ENCODE measurements around the gene SPRR3. TPM values are rescaled to one million over a fixed set of nuclear protein-coding genes. Genes with fewer than 3 reads are reported as not detected.

The SPRR3 gene
- total RNA-seq, 1 experiment from 2014 or later: not detected

DNA sequence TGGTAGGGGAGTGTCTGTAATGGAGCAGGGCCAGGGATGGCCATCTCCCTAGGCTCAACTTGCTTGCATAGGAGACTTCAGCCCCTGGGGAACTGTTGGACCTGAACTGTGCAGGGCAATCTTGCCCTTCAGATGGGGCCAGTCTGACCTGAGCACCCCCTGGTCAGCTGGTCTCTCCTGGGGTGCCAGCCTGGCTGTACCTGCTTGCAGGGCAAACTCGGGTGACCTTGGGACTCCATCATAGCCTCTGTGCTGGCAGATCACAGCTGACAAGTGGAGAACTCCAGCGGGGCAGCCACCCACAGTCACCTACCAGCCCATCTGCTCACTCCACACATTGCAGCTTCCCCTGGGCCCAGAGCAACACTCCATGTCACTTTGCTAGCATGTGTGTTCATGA is 47.7 kb downstream of the SPRR3 start:
- no peak overlapping the region for H3K9ac ChIP-seq (ENCODE audit: low read length)
- ChIA-PET POLR2A (no interaction called here), RAD21 (ENCODE audit: low non-redundant PET in 1 of 2, low total read pairs in 2 of 2, uncharacterized antibody in 2 of 2, unreplicated experiment in 2 of 2) (no interaction called here), CTCF (no interaction called here)
- ATAC-seq (no peak), DNase-seq (ENCODE audit: low read depth, low spot score) (no peak)
- no peaks in the 10 kb centered on the region for H3K4me1 ChIP-seq (ENCODE audit: control insufficient read depth in 1 of 2, insufficient read depth in 2 of 2, low read length in 2 of 2)
- H3K36me3 ChIP-seq (ENCODE audit: control insufficient read depth in 1 of 2, insufficient read depth in 2 of 2, low read length in 2 of 2): no peaks in the 10 kb centered on the region
- BruUV-seq (replicated peaks): no TSS peak
- H3K79me2 ChIP-seq (ENCODE audit: insufficient read depth, low read length): no peaks in the 10 kb centered on the region
- no peak overlapping the region for H3K4me2 ChIP-seq (ENCODE audit: low read length)
- no peak overlapping the region for H2AFZ ChIP-seq (ENCODE audit: low read depth, low read length, poor library complexity, severe bottlenecking)
- no peaks in the 10 kb centered on the region for H4K20me1 ChIP-seq (ENCODE audit: insufficient read depth)
- intact Hi-C loops (cut with micrococcal nuclease): no loop called here
- no peak overlapping the region for H3K27ac ChIP-seq (ENCODE audit: low read depth, low read length)
- TF ChIP-seq POLR2AphosphoS5 (IDR thresholded peaks at IDR 0.05; ENCODE audit: low read depth, low read length): no peak
- TF ChIP-seq EZH2 (IDR thresholded peaks at IDR 0.05): no peak
- TF ChIP-seq POLR2A (IDR thresholded peaks at IDR 0.05; ENCODE audit: borderline replicate concordance, extremely low read depth, insufficient read depth, insufficient read length): no peak
- TF ChIP-seq TCF7L2 (IDR thresholded peaks at IDR 0.05; ENCODE audit: borderline replicate concordance, extremely low read depth, insufficient read depth, insufficient read length): no peak
- TF ChIP-seq SRF (IDR thresholded peaks at IDR 0.05; ENCODE audit: low read depth): no peak
- H3K27me3 ChIP-seq (ENCODE audit: insufficient read depth, low read length): peaks cover 34% of the 10 kb centered on the region
- H3K9me2 ChIP-seq (ENCODE audit: insufficient read depth): no peaks in the 10 kb centered on the region
- H3K4me3 ChIP-seq (replicated peaks in 1 of 2; ENCODE audit: low read depth in 1 of 2, low read length in 2 of 2): no peak overlapping the region
- no peaks in the 10 kb centered on the region for H3K9me3 ChIP-seq (ENCODE audit: control insufficient read depth in 1 of 2, insufficient read depth in 1 of 2, low read depth in 1 of 2, low read length in 2 of 2)

Other genes with a start within 250 kb of the SPRR3 start
- not detected for gene KPRP, start 243.7 kb upstream of the SPRR3 start, total RNA-seq (2021; ENCODE audit: unreplicated experiment)
- gene LCE1F, start 226.6 kb upstream of the SPRR3 start, total RNA-seq (2021; ENCODE audit: unreplicated experiment): not detected
- gene LCE1E, start 215.5 kb upstream of the SPRR3 start, total RNA-seq (2021; ENCODE audit: unreplicated experiment): not detected
- not detected for gene LCE1D, start 205.0 kb upstream of the SPRR3 start, total RNA-seq (2021; ENCODE audit: unreplicated experiment)
- gene LCE1C, start 195.1 kb upstream of the SPRR3 start, total RNA-seq (2021; ENCODE audit: unreplicated experiment): not detected
- not detected for gene LCE1B, start 189.8 kb upstream of the SPRR3 start, total RNA-seq (2021; ENCODE audit: unreplicated experiment)
- gene LCE1A, start 174.3 kb upstream of the SPRR3 start, total RNA-seq (2021; ENCODE audit: unreplicated experiment): not detected
- gene LCE6A, start 158.9 kb upstream of the SPRR3 start, total RNA-seq (2021; ENCODE audit: unreplicated experiment): not detected
- not detected for gene LCE7A, start 141.8 kb upstream of the SPRR3 start, total RNA-seq (2021; ENCODE audit: unreplicated experiment)
- not detected for gene SMCP, start 123.4 kb upstream of the SPRR3 start, total RNA-seq (2021; ENCODE audit: unreplicated experiment)
- not detected for gene IVL, start 93.2 kb upstream of the SPRR3 start, total RNA-seq (2021; ENCODE audit: unreplicated experiment)
- gene SPRR5, start 54.5 kb upstream of the SPRR3 start, total RNA-seq (2021; ENCODE audit: unreplicated experiment): not detected
- gene SPRR4, start 31.1 kb upstream of the SPRR3 start, total RNA-seq (2021; ENCODE audit: unreplicated experiment): not detected
- not detected for gene SPRR1A, start 17.7 kb upstream of the SPRR3 start, total RNA-seq (2021; ENCODE audit: unreplicated experiment)
- 0.66 TPM for gene SPRR1B, start 29.5 kb downstream of the SPRR3 start, total RNA-seq (2021; ENCODE audit: unreplicated experiment)
- gene SPRR2D, start 39.4 kb downstream of the SPRR3 start, total RNA-seq (2021; ENCODE audit: unreplicated experiment): 6.9 TPM
- gene SPRR2A, start 55.8 kb downstream of the SPRR3 start, total RNA-seq (2021; ENCODE audit: unreplicated experiment): not detected
- gene SPRR2B, start 69.9 kb downstream of the SPRR3 start, total RNA-seq (2021; ENCODE audit: unreplicated experiment): not detected
- gene SPRR2E, start 92.8 kb downstream of the SPRR3 start, total RNA-seq (2021; ENCODE audit: unreplicated experiment): not detected
- gene SPRR2F, start 111.8 kb downstream of the SPRR3 start, total RNA-seq (2021; ENCODE audit: unreplicated experiment): not detected
- gene SPRR2G, start 149.1 kb downstream of the SPRR3 start, total RNA-seq (2021; ENCODE audit: unreplicated experiment): not detected
- gene LELP1, start 201.7 kb downstream of the SPRR3 start, total RNA-seq (2021; ENCODE audit: unreplicated experiment): not detected
- gene PRR9, start 215.8 kb downstream of the SPRR3 start, total RNA-seq (2021; ENCODE audit: unreplicated experiment): not detected

Measured in HCT116 (cell line).